ENCODE results near the gene EPDR1. TPM values are rescaled to one million over a fixed set of nuclear protein-coding genes. Genes with fewer than 3 reads are reported as not detected.

Gene EPDR1
- total RNA-seq, 1 experiment from 2014 or later = 5.3 TPM

- no peak overlapping the region for H4K91ac ChIP-seq (ENCODE audit: insufficient read length, low read depth, low read length)
- Mint-ChIP-seq H3K4me3 (no peak overlapping the region), H3K27ac (no peak overlapping the region), H3K9me3 (peaks cover 8 to 9% of the 10 kb centered on the region in 2 experiments; a peak in 3 of 5 replicates), H3K27me3 (ENCODE audit: low read depth) (peaks cover 2% of the 10 kb centered on the region; the same call in 1 of the 2 replicates), H3K4me1 (peaks cover 6% of the 10 kb centered on the region in 2 experiments; a peak in 3 of 4 replicates), H3K36me3 (ENCODE audit: insufficient read depth in 1 of 3, low read depth in 3 of 3) (0 out of 7 replicates have a peak, but pooled peaks cover 0 to 4% (median 0%) of the 10 kb centered on the region in 3 experiments)
- H2BK120ac ChIP-seq (ENCODE audit: low read depth, low read length, poor library complexity, severe bottlenecking) = no peak overlapping the region
- H3K4me2 ChIP-seq (ENCODE audit: insufficient read depth, insufficient read length, low read length) = no peak overlapping the region
- WGBS (ENCODE audit: extremely low coverage, insufficient read length, low lambda C conversion rate) = no CpG with 5 or more reads among the region's 3 CpGs
- no peak overlapping the region for H3K27ac ChIP-seq (ENCODE audit: insufficient read length, low read depth, low read length)
- no peak overlapping the region for H2AK5ac ChIP-seq (ENCODE audit: insufficient read length, low read length)
- no peak overlapping the region for H3K9ac ChIP-seq (ENCODE audit: extremely low read depth, insufficient read length, low read length)
- no peak overlapping the region for H3K56ac ChIP-seq (ENCODE audit: insufficient read length, low read depth, low read length)
- no peak overlapping the region for H4K5ac ChIP-seq (ENCODE audit: insufficient read length, low read depth, low read length)
- no peak overlapping the region for H2BK20ac ChIP-seq (ENCODE audit: low read depth, low read length, poor library complexity, severe bottlenecking)
- H3T11ph ChIP-seq (ENCODE audit: low read length) = no peak overlapping the region
- H4K20me1 ChIP-seq (ENCODE audit: control insufficient read depth, insufficient read depth, insufficient read length) = no peaks in the 10 kb centered on the region
- no peak overlapping the region for H2BK12ac ChIP-seq (ENCODE audit: insufficient read length, low read depth, low read length)
- DNase-seq = no peak
- H4K8ac ChIP-seq (replicated peaks; ENCODE audit: insufficient read length, low read depth, low read length) = no peak overlapping the region
- H3K27me3 ChIP-seq (ENCODE audit: insufficient read depth, low read length) = no peaks in the 10 kb centered on the region
- H2AFZ ChIP-seq (ENCODE audit: low read length) = no peak overlapping the region
- no peak overlapping the region for H3K4ac ChIP-seq (ENCODE audit: low read depth, low read length)
- no peaks in the 10 kb centered on the region for H3K9me3 ChIP-seq (ENCODE audit: control insufficient read depth, low read depth, low read length)
- H3K79me1 ChIP-seq (ENCODE audit: insufficient read depth, low read depth, low read length, poor library complexity, severe bottlenecking) = no peaks in the 10 kb centered on the region
- H2BK5ac ChIP-seq (ENCODE audit: insufficient read length, low read length) = no peak overlapping the region
- no peak overlapping the region for H3K18ac ChIP-seq (ENCODE audit: insufficient read length, low read depth, low read length)
- no peaks in the 10 kb centered on the region for H3K23me2 ChIP-seq (ENCODE audit: insufficient read length, low read depth, low read length, poor library complexity, severe bottlenecking)
- no peak overlapping the region for H3K23ac ChIP-seq (ENCODE audit: insufficient read length, low read depth, low read length)
- H2BK15ac ChIP-seq (ENCODE audit: low read depth, low read length) = no peak overlapping the region
- H3K4me1 ChIP-seq (ENCODE audit: insufficient read depth, low read length) = no peaks in the 10 kb centered on the region
- no peak overlapping the region for H3K14ac ChIP-seq (ENCODE audit: insufficient read depth, low read length)
- no peak for TF ChIP-seq CTCF (conservative IDR thresholded peaks at IDR 0.05)
- no peaks in the 10 kb centered on the region for H3K79me2 ChIP-seq (ENCODE audit: insufficient read depth, low read length)
Observed at GRCh38 chr7:37999673-38000072, 79.2 kb downstream of the EPDR1 start.

Data from H9 (cell line).